Nephron (organoid): ENCODE data around the gene XXYLT1.

Experiments used
- H3K27ac Mint-ChIP-seq, 3 experiments: 2 replicates each; pipeline ENCODE4 v1.8.0; 2020; ENCODE audit warnings: mixed read lengths in 3 of 3, mild to moderate bottlenecking in 2 of 3, moderate library complexity in 1 of 3
- H3K27me3 Mint-ChIP-seq: 2 replicates; pipeline ENCODE4 v1.8.0; 2021; ENCODE audit warnings: low read depth, mild to moderate bottlenecking, moderate library complexity, mixed read lengths
- H3K36me3 Mint-ChIP-seq: 2 replicates; pipeline ENCODE4 v1.8.0; 2020; ENCODE audit warnings: low read depth, mixed read lengths
- H3K4me1 Mint-ChIP-seq: 2 replicates; pipeline ENCODE4 v1.8.0; 2020; ENCODE audit warnings: mixed read lengths
- H3K4me3 Mint-ChIP-seq, 3 experiments: 2 replicates each; pipeline ENCODE4 v1.8.0; 2020; ENCODE audit warnings: mild to moderate bottlenecking in 3 of 3, mixed read lengths in 3 of 3, moderate library complexity in 2 of 3
- H3K9me3 Mint-ChIP-seq: 2 replicates; pipeline ENCODE4 v1.8.0; 2020; ENCODE audit warnings: mixed read lengths
- CTCF ChIP-seq, 3 experiments: fragments of 200-600 bp; sonication (generic); IDR thresholded peaks; one replicate each; pipeline ENCODE4 v1.5.0; 2021; ENCODE audit warnings: antibody characterized with exemption in 3 of 3; ENCODE audit not compliant: unreplicated experiment in 3 of 3

Gene XXYLT1

GRCh38 chr3:195246581-195246995, 24.4 kb downstream of the XXYLT1 start:
- Mint-ChIP-seq H3K4me1 (peaks cover 71% of the 10 kb centered on the region), H3K36me3 (peaks cover 34% of the 10 kb centered on the region), H3K27ac (peak overlapping the region; percentile 56 to 81 (median 56)), H3K4me3 (peak overlapping the region in 1 of 3 experiments; percentile 11), H3K27me3 (peaks cover 4% of the 10 kb centered on the region), H3K9me3 (no peaks in the 10 kb centered on the region)
- no peak for TF ChIP-seq CTCF (IDR thresholded peaks at IDR 0.05; ENCODE audit: unreplicated experiment in 3 of 3)

- Mint-ChIP-seq H3K9me3 (no peaks in the 10 kb centered on the region), H3K27ac (peak overlapping the region; percentile 56 to 81 (median 56)), H3K4me3 (no peak overlapping the region), H3K4me1 (peaks cover 65% of the 10 kb centered on the region), H3K36me3 (peaks cover 33% of the 10 kb centered on the region), H3K27me3 (peaks cover 4% of the 10 kb centered on the region)
- TF ChIP-seq CTCF (IDR thresholded peaks at IDR 0.05; ENCODE audit: unreplicated experiment in 3 of 3), result no peak
Observed at GRCh38 chr3:195245531-195245951, 25.4 kb downstream of the XXYLT1 start.

GRCh38 chr3:195241592-195242355, 29.2 kb downstream of the XXYLT1 start:
- Mint-ChIP-seq H3K36me3 (peaks cover 23% of the 10 kb centered on the region), H3K27ac (peak overlapping the region in 2 of 3 experiments; percentile 49 to 53), H3K4me3 (no peak overlapping the region), H3K9me3 (no peaks in the 10 kb centered on the region), H3K4me1 (peaks cover 59% of the 10 kb centered on the region), H3K27me3 (no peaks in the 10 kb centered on the region)
- TF ChIP-seq CTCF (IDR thresholded peaks at IDR 0.05; ENCODE audit: unreplicated experiment in 3 of 3), result no peak

- no peak overlapping the region for H3K27ac Mint-ChIP-seq
- H3K4me3 Mint-ChIP-seq, result no peak overlapping the region
- peaks cover 51% of the 10 kb centered on the region for H3K4me1 Mint-ChIP-seq
- H3K27me3 Mint-ChIP-seq, result no peaks in the 10 kb centered on the region
- H3K9me3 Mint-ChIP-seq, result no peaks in the 10 kb centered on the region
- peaks cover 17% of the 10 kb centered on the region for H3K36me3 Mint-ChIP-seq
- TF ChIP-seq CTCF (IDR thresholded peaks at IDR 0.05; ENCODE audit: unreplicated experiment in 3 of 3), result no peak
Observed at GRCh38 chr3:195240939-195241338, 30.0 kb downstream of the XXYLT1 start.

GRCh38 chr3:195240171-195240701, 30.7 kb downstream of the XXYLT1 start:
- peaks cover 44% of the 10 kb centered on the region for H3K4me1 Mint-ChIP-seq

More at GRCh38 chr3:195240171-195240701, 30.7 kb downstream of the XXYLT1 start:
- peaks cover 15% of the 10 kb centered on the region for H3K36me3 Mint-ChIP-seq
- TF ChIP-seq CTCF (IDR thresholded peaks at IDR 0.05; ENCODE audit: unreplicated experiment in 3 of 3), result no peak
- no peaks in the 10 kb centered on the region for H3K27me3 Mint-ChIP-seq
- no peak overlapping the region for H3K4me3 Mint-ChIP-seq
- peaks cover 4% of the 10 kb centered on the region for H3K9me3 Mint-ChIP-seq
- peak overlapping the region in 1 of 3 experiments; percentile 94 for H3K27ac Mint-ChIP-seq
